Measurements from ENCODE around the gene CAMKMT.

- peak; percentile 93 to 99 (median 96) for TF ChIP-seq CTCF (IDR thresholded peaks at IDR 0.05)
- no peak for TF ChIP-seq EP300 (IDR thresholded peaks at IDR 0.05; ENCODE audit: low read depth)
- no peak for TF ChIP-seq POLR2A (IDR thresholded peaks at IDR 0.05)
- no peak for TF ChIP-seq POLR2AphosphoS5 (IDR thresholded peaks at IDR 0.05)
These were observed 117.6 kb downstream of the CAMKMT start for GRCh38 chr2:44479127-44479887.

Measured in transverse colon (tissue), 4 donors.